Stimulated activated CD4-positive, alpha-beta T cell treated with anti-CD3 and anti-CD28 coated beads, Interleukin-2, amount 100 ng/mL, for 48 hours (primary cell): ENCODE measurements around the gene FAM151A.

ENCODE experiments used
- DNase-seq, 2 donors: peaks; one replicate each; pipeline ENCODE4 v3.0.0-alpha.2; 2020

Gene FAM151A

DNA sequence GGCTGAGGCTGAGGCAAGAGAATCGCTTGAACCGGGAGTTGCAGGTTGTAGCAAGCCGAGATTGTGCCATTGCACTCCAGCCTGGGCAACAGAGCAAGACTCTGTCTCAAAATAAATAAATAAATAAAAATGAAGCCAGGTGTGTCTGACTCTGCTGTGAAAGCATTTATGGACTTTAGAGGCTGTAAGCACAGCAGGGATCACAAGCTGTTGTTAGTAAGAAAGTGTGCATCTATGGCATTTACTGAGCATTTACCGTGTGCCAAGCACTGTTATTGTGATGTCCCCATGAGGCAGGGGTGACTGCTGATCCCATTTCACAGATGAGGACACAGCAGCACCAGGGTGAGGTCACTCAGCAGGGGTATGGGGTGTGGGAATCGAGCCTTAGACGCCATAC lies 20.1 kb downstream of the FAM151A start:
- DNase-seq, result no peak

DNA sequence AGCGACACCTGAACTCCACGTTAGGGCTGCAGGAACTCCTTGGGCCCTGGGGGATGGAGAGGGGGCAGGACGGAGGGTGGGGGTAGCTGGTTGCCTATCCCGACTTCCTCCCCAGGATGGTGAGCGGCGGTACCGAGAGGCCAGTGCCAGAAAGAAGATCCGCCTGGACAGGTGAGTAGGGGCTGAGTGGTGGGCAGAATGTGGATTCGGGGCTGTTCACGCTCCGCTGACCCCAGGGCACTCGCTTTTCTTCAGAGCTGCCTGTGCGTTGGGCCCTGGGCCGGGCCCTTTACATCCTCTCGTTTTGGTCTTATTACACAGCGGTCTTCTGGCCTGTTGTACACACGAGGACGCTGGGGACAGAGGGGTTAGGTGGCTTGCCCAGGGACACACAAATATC lies 20.8 kb downstream of the FAM151A start:
- no peak for DNase-seq

DNA sequence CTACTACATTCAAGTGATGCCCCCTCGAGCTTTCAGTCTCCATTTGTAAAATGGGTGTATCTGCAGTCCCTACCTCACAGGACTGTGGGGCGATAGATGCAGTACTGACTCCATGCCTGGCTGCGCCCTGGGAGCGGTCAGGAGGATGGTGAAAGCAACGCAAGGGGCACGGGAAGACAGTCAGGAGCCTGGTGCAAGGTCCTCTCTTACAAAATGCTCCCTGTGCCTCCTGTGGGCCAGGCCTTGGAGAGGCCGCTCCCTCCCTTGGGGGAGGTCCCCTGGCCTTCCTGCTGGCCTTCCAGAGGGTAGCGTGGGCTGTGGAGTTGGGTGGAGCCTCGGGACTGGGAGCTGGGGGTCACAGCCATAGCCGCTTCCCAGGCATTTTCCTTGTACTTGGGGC lies 21.6 kb downstream of the FAM151A start:
- no peak for DNase-seq

DNA sequence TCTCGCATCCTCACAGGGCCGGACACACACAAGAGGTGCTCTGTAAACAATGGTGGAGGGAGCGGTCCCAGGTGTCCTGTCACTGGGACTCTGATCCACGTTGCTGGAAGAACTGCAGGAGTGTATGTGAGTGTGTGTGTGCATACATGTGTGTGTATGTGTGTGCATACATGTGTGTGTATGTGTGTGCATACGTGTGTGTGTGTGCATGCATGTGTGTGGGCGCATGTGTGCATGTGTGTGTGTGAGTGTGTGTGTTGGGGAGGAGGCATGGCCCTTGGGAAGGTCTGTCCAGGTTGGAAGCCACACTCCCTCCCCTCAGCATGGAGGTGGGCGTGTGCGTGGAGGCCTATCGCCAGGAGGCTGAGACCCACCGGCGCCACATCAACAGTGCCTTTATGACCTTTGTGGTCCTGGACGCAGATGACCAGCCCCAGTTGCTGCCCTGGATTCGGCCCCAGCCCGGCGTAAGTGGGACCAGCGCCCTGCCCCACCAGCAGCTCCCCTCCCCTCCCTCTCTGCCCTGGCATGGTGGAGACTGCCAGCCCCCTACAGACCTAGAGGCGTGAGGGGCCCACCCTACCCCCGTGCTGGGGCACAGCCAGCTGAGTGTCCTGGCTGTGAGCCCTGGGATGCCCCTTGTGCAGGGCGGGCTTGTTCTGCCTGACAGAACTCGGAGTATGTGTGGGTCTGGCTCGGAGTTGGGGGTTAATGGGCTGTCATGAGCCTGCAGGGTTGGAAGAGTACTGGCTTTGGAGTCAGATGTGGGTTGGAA lies 22.2 kb downstream of the FAM151A start:
- no peak for DNase-seq

DNA sequence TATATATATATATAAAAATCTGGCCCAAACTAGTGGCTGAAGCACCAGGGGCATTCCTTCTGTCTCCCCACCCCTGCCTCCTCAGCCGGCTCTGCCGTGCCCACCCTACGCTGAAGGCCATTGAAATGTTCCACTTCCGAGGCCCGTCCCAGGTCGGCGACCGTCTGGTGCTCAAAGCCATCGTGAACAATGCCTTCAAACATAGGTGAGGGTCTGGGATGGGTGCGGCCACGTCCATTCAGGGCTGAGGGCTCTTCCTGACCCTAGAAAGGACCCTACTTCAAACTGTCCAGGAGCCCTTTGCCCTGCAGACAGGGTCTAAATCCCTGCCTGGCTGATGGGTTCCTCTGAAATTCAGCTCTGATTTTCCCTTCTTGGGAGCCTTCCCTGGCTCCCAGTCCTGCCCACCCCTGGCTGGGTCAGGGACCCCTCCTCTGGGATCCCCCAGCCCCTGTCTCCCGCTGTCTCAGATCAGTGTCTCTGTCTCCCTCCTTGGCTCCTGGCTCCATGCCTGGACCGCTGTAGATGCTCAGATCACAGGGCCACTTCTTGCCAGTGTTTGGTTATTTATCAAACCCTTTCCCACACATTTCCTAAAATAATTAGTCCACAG lies 24.0 kb downstream of the FAM151A start:
- no peak for DNase-seq

DNA sequence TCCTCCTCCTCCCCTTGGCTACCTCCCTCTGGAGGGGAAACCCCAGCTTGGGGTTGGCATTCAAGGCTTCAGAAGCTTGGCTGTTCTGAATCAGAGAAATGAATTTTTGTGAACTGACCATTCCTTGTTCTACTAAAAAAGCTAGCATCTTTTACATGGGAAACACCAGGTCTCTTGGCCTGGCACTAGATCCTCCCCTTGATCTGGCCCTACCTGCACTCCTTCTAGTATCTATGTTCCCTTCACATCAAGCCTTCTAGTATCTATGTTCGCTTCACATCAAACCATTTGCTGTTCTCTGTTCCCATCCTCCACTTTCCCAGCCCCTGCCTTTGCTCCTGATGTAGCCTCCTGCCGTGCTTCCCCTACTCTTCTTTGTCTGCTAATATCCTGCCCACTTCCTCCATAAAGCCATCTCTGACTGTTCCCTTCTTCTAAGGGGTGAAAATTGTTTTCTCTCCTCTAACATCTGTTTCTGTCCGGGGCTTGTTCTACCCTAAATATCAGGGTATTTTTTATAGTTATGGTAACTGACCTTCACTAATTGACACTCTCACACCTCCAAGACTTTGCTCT lies 25.8 kb downstream of the FAM151A start:
- DNase-seq, result no peak

DNA sequence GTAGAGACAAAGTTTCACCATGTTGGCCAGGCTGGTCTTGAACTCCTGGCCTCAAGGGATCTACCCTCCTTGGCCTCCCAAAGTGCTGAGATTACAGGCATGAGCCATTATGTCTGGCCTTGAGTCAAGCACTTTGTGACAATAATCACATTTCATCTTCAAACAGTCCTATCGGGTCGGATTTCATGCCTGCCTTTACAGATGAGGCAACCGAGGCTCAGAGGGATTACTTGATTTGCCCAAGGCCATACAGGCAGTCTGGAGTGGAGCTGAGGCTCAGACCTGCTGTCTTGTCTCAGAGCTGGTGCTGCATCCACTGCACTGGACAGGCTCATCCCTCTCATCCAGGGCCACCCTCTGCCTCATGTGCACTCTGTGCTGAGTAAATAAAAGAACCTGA lies 26.6 kb downstream of the FAM151A start:
- no peak for DNase-seq

DNA sequence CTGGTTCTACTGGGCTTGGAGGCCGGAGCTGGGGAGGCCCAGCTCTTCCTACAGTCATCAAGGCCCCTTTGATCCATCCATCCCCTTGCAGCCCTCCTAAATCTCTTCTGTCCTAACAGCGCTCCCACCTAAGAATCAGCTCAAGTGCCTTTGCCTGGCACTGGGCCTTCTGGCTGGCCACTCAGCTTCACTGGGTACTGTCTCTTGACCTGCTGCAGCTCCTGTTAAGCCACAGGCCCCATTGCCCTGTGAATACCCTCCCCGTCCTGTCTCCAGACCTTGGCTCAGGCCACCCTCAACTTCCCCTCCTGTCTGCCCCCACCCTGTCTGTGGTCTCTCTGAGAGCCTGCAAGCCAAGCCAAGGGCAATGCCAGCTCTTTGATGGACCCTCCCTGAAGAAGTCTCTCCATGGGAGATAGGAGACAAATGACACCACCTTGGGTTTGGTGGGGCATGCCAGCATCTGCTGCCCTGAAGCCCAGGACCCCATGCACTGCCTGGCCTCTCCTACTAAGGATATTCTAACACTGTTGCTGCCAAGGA lies 27.3 kb downstream of the FAM151A start:
- no peak for DNase-seq

DNA sequence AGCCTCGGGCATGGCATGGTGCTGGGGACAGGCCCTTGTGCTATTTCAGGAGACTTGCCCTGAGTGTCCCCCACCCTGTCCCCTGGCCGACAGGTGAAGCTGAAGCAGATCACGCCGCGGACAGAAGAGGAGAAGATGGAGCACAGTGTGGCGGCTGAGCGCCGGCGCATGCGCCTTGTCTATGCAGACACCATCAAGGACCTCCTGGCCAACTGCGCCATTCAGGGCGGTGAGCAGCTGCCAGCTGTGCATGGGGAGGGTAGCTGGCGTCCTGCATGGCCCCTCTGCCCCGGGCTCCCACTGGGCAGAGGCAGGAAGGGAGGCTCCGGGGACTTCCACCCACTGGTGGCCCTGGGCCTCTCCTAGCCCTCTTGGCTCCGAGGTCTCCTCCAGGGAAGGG lies 28.9 kb downstream of the FAM151A start:
- DNase-seq, result no peak

DNA sequence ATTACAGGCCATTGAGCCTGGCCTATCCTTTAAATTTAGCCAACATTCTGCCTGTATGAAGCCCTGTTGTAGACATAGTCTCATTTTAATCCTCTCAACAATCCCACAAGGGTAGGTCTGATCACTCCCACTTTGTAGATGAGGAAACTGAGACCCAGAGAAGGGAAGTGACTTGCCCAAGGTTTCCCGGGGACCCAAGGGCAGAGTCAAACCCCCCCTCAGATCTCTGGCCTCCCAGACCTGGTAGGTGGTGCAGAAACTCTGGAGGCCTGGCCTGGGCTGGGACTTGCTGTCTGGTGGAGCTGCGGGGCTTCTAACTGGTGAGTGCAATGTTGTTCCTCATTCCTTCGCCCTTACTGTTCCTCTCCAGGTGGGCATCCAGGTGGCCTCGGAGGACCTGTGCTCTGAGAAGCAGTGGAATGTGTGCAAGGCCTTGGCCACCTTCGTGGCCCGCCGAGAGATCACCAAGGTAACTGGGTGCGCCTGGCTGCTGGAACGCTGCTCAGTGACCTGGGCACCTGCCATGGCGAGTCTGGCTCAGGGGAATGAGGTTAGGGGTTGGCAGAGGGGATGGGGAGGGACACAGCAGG lies 29.7 kb downstream of the FAM151A start:
- no peak for DNase-seq

DNA sequence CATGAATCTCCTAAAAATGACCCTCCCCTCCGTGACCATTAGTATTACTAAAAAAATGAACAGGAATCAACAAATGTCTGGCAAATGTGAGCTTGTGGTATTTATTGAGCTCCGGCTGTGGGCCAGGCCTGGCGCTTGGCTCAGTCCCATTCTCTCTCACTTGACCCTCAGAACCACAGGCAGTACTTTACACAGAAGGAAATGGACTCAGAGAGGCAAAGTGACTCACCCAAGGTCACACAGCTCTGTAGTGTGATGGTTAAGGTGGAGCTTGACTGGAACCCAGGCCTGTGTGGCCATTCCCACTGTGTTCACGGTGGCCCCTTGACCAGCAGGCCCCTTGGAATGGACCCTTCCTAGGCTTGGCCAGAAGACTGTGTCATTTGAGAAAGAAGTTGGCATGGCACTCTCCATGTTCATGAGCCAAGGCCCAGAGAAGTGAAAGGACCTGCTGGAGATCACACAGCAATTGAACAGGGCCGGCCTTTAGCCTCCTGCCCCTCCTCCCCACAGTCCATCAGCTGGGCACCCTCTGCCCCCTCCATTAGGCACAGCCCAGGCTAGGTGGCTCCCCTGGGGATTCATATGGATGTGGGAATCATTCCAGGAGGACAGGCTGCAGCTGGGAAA lies 32.1 kb downstream of the FAM151A start:
- DNase-seq, result no peak

DNA sequence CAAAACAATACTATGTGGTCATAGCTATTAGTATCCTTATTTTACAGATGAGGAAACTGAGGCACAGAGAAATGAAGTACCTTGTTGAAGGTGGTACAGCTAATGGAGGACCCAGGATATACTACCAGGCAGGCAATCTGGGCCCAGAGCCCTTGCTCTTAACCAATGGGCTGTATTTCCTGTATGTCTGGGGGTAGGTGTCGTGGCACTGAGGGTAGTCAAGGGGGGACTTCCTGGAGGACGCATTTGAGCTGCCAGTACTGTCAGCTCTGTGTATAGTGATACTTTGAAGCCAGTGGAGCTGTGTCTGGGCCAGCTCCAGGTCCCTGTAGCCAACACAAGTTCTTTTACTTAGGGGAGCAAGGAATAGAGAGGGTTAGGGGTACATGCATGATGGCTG lies 34.9 kb downstream of the FAM151A start:
- DNase-seq, result no peak

DNA sequence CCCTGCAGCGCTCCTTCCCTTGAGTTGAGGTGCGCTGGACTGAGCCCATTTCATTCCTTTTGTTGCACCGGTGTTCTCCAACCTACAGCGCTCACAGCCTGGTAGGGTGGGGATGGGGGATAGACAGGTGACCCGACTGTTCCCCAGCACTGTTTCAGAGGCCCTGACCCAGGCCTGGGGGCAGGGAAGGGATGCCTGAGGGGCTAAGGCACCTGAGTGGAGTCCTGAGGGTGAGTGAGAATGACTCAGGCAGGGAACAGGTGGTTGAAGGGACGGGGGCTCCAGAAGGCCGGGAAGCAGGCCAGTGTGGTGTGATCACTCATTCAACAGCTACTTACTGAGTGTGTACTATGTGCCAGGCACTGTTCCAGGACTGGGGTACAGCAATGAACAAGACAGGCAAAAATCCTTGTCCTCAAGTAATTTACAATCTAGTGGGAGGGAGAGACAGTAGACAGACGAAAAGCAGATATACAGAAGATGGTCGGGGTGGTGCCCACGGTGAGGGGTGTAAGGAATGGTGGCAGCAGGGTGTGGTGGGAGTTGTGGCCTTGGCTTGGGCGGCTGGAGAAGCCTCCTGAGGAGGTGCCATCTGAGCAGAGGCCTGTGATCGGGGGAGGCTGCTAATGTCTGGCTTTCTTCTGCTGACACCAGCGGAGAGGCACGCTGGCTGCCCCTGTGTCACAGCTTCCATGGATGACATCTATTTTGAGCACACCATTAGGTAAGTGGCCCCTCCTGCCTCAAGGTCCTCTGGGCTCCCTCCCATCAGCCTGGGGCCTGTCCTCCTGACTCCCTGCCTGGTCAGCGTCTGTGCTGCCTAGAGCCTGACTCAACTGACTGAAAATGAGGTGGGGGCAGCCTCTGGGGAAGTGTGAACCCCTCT lies 37.9 kb downstream of the FAM151A start:
- no peak for DNase-seq

DNA sequence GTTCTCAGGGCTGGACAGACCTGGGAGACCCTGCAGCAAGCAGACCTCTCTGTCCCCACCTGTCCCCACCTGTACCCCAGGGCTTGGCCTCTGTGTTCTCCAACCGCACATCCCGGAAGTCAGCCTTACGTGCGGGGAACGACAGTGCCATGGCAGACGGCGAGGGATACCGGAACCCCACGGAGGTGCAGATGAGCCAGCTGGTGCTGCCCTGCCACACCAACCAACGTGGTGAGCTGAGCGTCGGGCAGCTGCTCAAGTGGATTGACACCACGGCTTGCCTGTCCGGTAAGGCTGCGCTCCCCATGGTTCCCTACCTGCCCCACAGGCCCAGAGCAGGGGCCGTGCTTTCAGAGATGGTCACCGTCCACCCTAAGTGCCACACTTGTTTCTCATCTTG lies 38.8 kb downstream of the FAM151A start:
- no peak for DNase-seq

DNA sequence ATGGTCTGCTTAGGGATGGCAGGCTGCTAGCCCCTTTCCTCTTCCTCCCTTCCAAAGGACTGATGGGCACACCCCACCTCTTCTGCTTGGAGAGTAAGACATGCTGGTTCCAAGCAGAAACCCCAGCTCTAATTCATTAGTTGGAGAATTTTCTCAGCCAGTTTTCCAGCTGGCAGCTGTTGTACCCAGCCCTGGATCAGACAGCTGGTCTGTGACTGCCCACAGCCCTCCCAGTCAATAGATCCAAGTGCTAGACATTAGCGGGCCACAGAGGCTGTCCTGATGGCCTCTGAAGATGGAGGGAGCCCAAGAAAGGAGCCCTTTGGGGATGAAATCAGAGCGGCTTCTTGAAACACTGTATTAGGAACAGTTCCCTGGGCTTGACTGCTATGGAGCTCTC lies 39.5 kb downstream of the FAM151A start:
- DNase-seq, result no peak

DNA sequence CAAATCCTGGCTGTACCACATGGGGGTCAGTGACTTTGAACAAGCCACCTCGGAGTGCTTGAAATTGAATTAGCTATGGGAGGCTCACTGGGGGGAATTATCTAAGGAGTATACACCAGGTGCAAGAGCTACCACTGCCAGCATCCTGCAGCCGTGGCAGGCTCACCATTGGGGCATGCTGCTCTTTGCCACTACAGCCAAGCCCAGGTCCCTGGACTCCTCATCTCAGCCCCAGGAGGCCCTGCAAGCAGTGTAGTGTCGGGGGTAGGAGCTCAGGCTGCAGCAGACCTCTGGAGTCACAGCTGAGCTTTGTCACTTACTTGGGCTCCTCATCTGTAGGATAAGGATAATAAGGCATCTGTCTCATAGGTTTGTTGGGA lies 40.0 kb downstream of the FAM151A start:
- no peak for DNase-seq

DNA sequence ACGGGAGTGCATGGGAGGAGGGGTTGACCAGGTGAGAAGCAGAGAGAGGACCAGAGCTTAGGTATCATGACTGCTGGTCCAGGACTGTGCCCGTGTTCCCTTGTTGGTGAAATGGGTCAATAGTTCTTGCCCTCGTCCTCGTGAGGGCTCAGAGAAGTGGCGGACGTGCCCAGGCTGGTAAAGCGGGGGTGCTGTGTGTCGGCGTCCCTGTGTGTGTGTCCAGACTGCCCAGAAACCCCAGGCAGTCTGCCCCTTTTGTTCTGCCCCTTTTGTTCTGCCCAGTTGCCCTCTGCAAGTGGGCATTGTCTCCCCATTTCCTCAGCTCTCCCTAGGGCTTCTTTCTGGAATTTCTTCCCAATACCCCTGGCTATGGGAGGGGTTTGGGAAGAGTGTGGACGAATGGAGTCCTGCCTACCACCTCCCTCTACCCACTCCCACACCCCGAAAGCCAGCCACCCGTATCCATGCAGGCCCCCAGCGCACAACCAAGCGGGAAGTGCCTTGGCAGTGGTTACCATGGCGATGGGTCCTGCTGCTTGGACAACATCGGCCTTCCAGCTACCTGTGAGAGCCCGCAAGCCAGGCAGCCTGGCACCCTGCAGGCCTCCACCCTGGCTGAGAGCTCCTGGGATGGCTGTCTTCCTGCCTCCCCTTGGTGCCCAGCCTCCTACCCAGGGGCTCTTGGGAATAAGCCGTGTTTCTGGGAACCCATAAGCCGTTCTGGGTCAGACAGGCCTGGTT lies 40.6 kb downstream of the FAM151A start:
- DNase-seq, result no peak

DNA sequence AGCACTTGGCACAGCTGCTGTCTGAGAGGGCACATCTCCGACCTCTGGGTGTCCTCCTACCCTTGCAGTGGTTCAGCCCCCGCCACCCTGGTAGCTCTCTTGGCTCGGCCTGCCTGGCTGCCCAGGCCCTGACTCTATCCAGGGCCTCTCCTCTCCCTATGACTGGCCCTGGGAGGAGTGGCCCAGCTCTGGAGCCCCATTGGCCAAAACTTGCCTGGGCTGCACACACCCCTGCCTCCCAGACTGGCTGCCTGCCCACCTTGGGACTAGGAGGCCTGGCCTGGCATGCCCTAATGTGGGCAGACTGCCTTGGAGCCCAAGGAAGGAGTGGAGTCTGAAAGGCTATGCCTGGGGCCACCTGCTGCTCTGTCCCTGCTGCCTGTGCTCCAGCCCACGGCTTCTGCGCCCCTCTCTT lies 41.7 kb downstream of the FAM151A start:
- no peak for DNase-seq

DNA sequence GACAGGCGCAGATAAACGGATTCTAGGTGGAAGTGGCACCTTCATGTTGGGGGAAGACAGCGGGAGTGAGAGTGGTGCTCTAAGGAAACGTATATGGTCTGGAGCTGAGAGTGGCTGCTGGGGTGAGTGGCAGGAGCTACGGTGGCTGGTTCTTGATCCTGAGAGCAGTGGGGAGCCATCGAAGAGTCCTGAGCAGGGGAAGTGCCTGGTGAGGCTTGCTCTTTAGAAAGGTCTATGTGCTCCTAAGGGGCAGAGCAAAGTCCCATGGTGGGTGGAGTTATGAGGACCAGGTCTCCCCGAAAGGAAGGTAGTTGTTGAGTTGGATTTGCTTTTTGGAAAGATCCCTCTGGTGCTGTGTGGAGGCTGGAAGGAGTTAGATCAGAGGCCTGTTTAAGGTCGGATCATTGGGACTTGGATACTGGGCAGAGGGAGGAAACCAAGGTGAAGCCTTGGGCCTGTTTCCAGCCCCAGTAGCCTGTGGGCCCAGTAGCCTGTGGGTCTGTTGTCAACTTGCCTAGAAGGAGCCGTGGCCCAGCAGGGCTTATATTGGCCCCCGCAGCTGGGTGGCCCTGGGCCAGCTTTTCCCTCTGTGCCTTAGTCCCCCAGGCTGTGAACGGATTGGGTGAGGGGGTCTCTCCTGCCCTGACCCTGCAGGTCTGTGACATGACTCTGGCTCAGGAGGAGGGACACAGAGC lies 42.3 kb downstream of the FAM151A start:
- DNase-seq, result no peak

DNA sequence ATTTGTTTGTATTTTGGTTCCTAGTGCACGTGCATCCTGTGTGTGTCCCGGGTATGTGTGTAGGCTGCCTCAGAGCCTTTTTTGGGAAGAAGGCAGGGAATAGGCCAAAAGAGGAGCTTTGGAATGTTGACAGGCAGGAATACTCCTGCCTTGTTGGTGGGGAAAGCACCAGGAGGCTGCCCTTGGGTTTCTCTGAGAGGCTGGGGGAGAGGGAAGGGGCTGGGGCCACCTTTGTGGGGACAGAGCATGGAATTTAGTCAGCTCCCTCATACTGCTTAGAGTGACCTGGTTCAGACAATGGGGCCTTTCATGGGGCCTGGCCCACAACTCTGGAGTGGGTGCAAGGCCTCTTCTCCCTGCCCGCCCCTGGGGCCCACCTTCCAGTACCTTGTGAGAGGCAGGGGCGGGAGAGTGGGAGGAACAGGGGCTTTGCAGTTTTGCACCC lies 44.0 kb downstream of the FAM151A start:
- no peak for DNase-seq

DNA sequence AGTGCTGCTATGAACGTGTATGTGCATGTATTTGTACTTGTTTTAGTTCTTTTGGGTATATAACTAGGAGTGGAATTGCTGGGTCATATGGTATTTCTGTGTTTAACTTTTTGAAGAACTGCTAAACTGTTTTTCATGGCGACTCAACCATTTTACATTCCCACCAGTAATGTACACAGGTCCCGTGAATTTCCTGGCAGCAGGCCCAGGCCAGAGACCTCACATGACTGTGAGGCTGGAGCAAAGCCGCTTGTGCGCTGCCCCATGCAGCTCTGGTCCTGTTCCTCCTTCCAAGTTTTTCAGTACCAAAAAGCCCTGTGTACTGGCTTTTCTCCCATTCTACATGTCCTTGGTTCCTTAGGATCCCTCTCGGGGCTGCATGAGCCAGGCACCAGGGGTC lies 45.7 kb downstream of the FAM151A start:
- DNase-seq, result no peak
